Endothelial cell of umbilical vein (primary cell): ENCODE measurements around the gene ORAI3. TPM values are rescaled to one million over a fixed set of nuclear protein-coding genes. Genes with fewer than 3 reads are reported as not detected.
A peak's percentile ranks its signal among the peaks of the same experiment; 100 is the strongest.

ENCODE experiments used
- BruUV-seq: library from RNA; stranded (reverse); fragments of 400-500 nt; replicated peaks from 2 replicates; lab custom pipeline; 2021; lab: Mats Ljungman, UMichigan
- CTCF ChIA-PET: fragments of 300-600, 350-600 bp; sonication (Branson Sonifier 250); formaldehyde crosslinking; loops from one replicate; lab custom pipeline; 2021; ENCODE audit warnings: antibody characterized with exemption, inconsistent platforms; lab: Charles Lee
- POLR2A ChIA-PET: fragments of 300-600, 350-600 bp; sonication (Branson Sonifier 250); formaldehyde crosslinking; loops from one replicate; lab custom pipeline; 2021; ENCODE audit warnings: antibody characterized with exemption, inconsistent platforms; lab: Charles Lee
- DNase-seq: peaks from one replicate; pipeline ENCODE4 v3.0.0-alpha.2; 2011; ENCODE audit warnings: low read depth, low spot score
- FAIRE-seq: peaks from 2 replicates; lab custom pipeline; 2011; peaks lifted over from hg19 to GRCh38; lab: Jason Lieb, UNC
- H2AFZ ChIP-seq: 2 replicates; pipeline ENCODE4 v1.6.0; 2012; ENCODE audit warnings: low read depth, low read length, control low read depth, inconsistent platforms
- H3K27ac ChIP-seq: 2 replicates; pipeline ENCODE4 v1.5.1; 2011; ENCODE audit warnings: low read depth, mild to moderate bottlenecking, control low read depth, low read length, moderate library complexity; ENCODE audit not compliant: insufficient read depth
- H3K27me3 ChIP-seq, 2 experiments: 2 replicates each; pipeline versions ENCODE4 v1.6.0 to v1.6.1; 2011; ENCODE audit warnings: low read length in 2 of 2, mixed read lengths in 1 of 2; ENCODE audit not compliant: control insufficient read depth in 2 of 2, insufficient read depth in 2 of 2
- H3K36me3 ChIP-seq, 2 experiments: 2 replicates in 1 of 2; 3 replicates in 1 of 2; pipeline ENCODE4 v1.5.1; 2011; ENCODE audit warnings: low read length in 2 of 2, mild to moderate bottlenecking in 1 of 2, moderate library complexity in 1 of 2; ENCODE audit not compliant: control insufficient read depth in 2 of 2, insufficient read depth in 2 of 2; ENCODE audit errors: extremely low read depth in 1 of 2
- H3K4me1 ChIP-seq: 3 replicates; pipeline ENCODE4 v1.5.1; 2011; ENCODE audit warnings: mild to moderate bottlenecking, low read length; ENCODE audit not compliant: control insufficient read depth, insufficient read depth; ENCODE audit errors: extremely low read depth
- H3K4me2 ChIP-seq: 2 replicates; pipeline ENCODE4 v1.6.1; 2011; ENCODE audit warnings: low read length, control low read depth, mixed read lengths; ENCODE audit not compliant: insufficient read depth
- H3K4me3 ChIP-seq, 3 experiments: fragments of 200-600 bp in 1 of 3; sonication (generic), shearing (Covaris generic) in 1 of 3; replicated peaks in 1 of 3; 2 replicates each; pipeline ENCODE4 v1.5.1; 2011 to 2016; ENCODE audit warnings: control low read depth in 3 of 3, low read length in 3 of 3, mild to moderate bottlenecking in 2 of 3, inconsistent platforms in 1 of 3, low read depth in 1 of 3, moderate library complexity in 1 of 3; ENCODE audit not compliant: insufficient read depth in 1 of 3
- H3K79me2 ChIP-seq: 2 replicates; pipeline ENCODE4 v1.6.0; 2012; ENCODE audit warnings: low read length, inconsistent platforms; ENCODE audit not compliant: control insufficient read depth, insufficient read depth
- H3K9ac ChIP-seq: replicated peaks from 2 replicates; pipeline ENCODE3; 2011; ENCODE audit warnings: low read length, control low read depth; ENCODE audit not compliant: insufficient read depth; ENCODE audit errors: extremely low read depth
- H3K9me1 ChIP-seq: replicated peaks from 3 replicates; pipeline ENCODE4 v1.6.0; 2011; ENCODE audit warnings: mild to moderate bottlenecking, low read length; ENCODE audit not compliant: control insufficient read depth, insufficient read depth; ENCODE audit errors: extremely low read depth
- H3K9me3 ChIP-seq: replicated peaks from 2 replicates; pipeline ENCODE4 v1.5.1; 2012; ENCODE audit warnings: low read length, inconsistent platforms; ENCODE audit not compliant: control insufficient read depth, insufficient read depth
- H4K20me1 ChIP-seq: replicated peaks from 2 replicates; pipeline ENCODE3; 2011; ENCODE audit warnings: mild to moderate bottlenecking, low read length; ENCODE audit not compliant: control insufficient read depth, insufficient read depth; ENCODE audit errors: extremely low read depth
- GATA2 ChIP-seq: IDR thresholded peaks from 2 replicates; pipeline ENCODE4 v1.7.0; 2011; ENCODE audit warnings: low read depth, mild to moderate bottlenecking, moderate library complexity, mixed read lengths, low read length; ENCODE audit not compliant: insufficient read length, insufficient read depth
- JUN ChIP-seq: IDR thresholded peaks from 2 replicates; pipeline ENCODE4 v1.6.1; 2011; ENCODE audit warnings: borderline replicate concordance, low read depth; ENCODE audit not compliant: insufficient read length, insufficient read depth
- POLR2AphosphoS5 ChIP-seq: IDR thresholded peaks from 2 replicates; pipeline ENCODE4 v1.6.1; 2012; ENCODE audit warnings: low read depth, mild to moderate bottlenecking, control low read depth, low read length, moderate library complexity; ENCODE audit not compliant: insufficient read depth
- dilution Hi-C: fragments of 300-500 bp; cut with MboI; formaldehyde crosslinking; loops from one replicate; pipeline ENCODE4 v1.15.0; 2019; ENCODE audit warnings: low sequenced_read_pairs; ENCODE audit not compliant: extremely low pct_ligation_motif_present
- intact Hi-C: fragments of 100-400 bp; cut with micrococcal nuclease; formaldehyde crosslinking; loops from one replicate; pipeline ENCODE4 v1.10.0; 2022
- polyA plus RNA-seq, 4 experiments: library from polyadenylated mRNA; depleted of rRNA in 3 of 4; stranded (reverse) in 3 of 4; unstranded in 1 of 4; fragments of >200 nt; gene quantifications; 2 replicates each; pipeline versions ENCODE4 v1.2.1 to v1.2.3, GENCODE V29; 2011 to 2012; ENCODE audit warnings: missing spikeins in 1 of 4
- total RNA-seq: library from RNA; stranded (reverse); gene quantifications from 2 replicates; pipeline ENCODE4 v1.2.3, GENCODE V29; 2021
- TF ChIP-seq, protein P1 (sequence below), 2 donors: IDR thresholded peaks; 1 replicate in 1 of 2; 2 replicates in 1 of 2; pipeline ENCODE4 v1.5.1; 2011; ENCODE audit warnings: low read length in 2 of 2, mild to moderate bottlenecking in 2 of 2, moderate library complexity in 2 of 2, control low read depth in 1 of 2, inconsistent platforms in 1 of 2, low read depth in 1 of 2; ENCODE audit not compliant: insufficient read depth in 1 of 2; ENCODE audit errors: extremely low read depth in 1 of 2

ORAI3 gene
- total and polyA plus RNA-seq, 2 donors (not counting 3 experiments of a cell fraction or from before 2014, with no cell fraction given), result 17.6 to 25.4 TPM

DNA sequence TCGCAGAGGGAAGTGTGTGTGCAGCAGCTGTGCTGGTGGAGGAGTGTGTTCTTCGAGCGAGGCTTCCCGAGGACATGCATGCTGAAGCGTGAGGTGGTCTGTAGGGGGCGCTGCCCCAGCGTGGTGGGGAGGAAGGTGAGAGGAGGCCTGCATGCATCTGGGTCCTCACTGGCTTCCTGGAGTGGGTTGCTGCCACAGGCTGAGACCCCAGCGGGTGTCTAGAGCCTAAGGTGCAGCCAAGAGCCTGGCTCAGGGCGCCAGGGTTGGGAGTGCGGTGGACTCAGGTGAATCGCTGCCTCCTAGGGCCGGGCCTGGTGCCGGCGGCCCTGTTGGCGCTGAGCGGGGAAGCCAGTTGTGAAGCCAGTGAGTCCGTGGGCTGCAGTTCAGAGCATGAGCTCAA is 28.6 kb downstream of the ORAI3 start:
- CTCF ChIA-PET, result no interaction called here
- Histone ChIP-seq H2AFZ (no peak overlapping the region), H3K27me3 (no peaks in the 10 kb centered on the region), H3K9me1 (no peaks in the 10 kb centered on the region), H3K9ac (no peak overlapping the region), H3K79me2 (no peaks in the 10 kb centered on the region), H3K36me3 (peaks cover 19 to 46% of the 10 kb centered on the region in 2 experiments), H3K4me1 (no peaks in the 10 kb centered on the region), H3K4me2 (no peak overlapping the region), H4K20me1 (no peaks in the 10 kb centered on the region), H3K9me3 (no peaks in the 10 kb centered on the region), H3K27ac (no peak overlapping the region), H3K4me3 (no peak overlapping the region)
- TF ChIP-seq JUN (no peak), POLR2AphosphoS5 (no peak), GATA2 (no peak)
- TF ChIP-seq, protein P1, sequence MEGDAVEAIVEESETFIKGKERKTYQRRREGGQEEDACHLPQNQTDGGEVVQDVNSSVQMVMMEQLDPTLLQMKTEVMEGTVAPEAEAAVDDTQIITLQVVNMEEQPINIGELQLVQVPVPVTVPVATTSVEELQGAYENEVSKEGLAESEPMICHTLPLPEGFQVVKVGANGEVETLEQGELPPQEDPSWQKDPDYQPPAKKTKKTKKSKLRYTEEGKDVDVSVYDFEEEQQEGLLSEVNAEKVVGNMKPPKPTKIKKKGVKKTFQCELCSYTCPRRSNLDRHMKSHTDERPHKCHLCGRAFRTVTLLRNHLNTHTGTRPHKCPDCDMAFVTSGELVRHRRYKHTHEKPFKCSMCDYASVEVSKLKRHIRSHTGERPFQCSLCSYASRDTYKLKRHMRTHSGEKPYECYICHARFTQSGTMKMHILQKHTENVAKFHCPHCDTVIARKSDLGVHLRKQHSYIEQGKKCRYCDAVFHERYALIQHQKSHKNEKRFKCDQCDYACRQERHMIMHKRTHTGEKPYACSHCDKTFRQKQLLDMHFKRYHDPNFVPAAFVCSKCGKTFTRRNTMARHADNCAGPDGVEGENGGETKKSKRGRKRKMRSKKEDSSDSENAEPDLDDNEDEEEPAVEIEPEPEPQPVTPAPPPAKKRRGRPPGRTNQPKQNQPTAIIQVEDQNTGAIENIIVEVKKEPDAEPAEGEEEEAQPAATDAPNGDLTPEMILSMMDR (IDR thresholded peaks at IDR 0.05; ENCODE audit: extremely low read depth in 1 of 2, insufficient read depth in 1 of 2, low read depth in 1 of 2, low read length in 2 of 2), result peak; percentile 33 to 36
- no TSS peak for BruUV-seq
- intact Hi-C loops, result no loop called here
- FAIRE-seq (no peak), DNase-seq (no peak)
- POLR2A ChIA-PET, result no interaction called here
- dilution Hi-C loops, result no loop called here
